Activated B cell treated with CpG ODN at 0.5 μM for 24 hours (primary cell): Measurements from ENCODE around the gene DTNBP1. TPM values are rescaled to one million over a fixed set of nuclear protein-coding genes. Genes with fewer than 3 reads are reported as not detected.

Source experiments
- ATAC-seq: fragments of 200-7000 bp; cut with Tn5 transposase; one replicate; pipeline ENCODE4 v1.10.0; 2021; ENCODE audit warnings: low read depth, mild to moderate bottlenecking, moderate library complexity
- CTCF ChIA-PET: fragments of 350-600 bp; sonication (Branson Sonifier 250); formaldehyde crosslinking; loops from one replicate; lab custom pipeline; 2021; ENCODE audit warnings: antibody characterized with exemption; lab: Charles Lee
- POLR2A ChIA-PET: fragments of 350-600 bp; sonication (Branson Sonifier 250); formaldehyde crosslinking; loops from one replicate; lab custom pipeline; 2021; ENCODE audit warnings: antibody characterized with exemption; lab: Charles Lee
- DNase-seq: peaks from one replicate; pipeline ENCODE4 v3.0.0; 2022
- H3K27ac Mint-ChIP-seq: one replicate; pipeline ENCODE4 v1.8.0; 2020; ENCODE audit warnings: mixed read lengths
- H3K27me3 Mint-ChIP-seq: one replicate; pipeline ENCODE4 v1.8.0; 2021; ENCODE audit warnings: mixed read lengths
- H3K36me3 Mint-ChIP-seq: one replicate; pipeline ENCODE4 v1.8.0; 2021; ENCODE audit warnings: low read depth, mixed read lengths
- H3K4me1 Mint-ChIP-seq: one replicate; pipeline ENCODE4 v1.8.0; 2021; ENCODE audit warnings: mixed read lengths
- H3K4me3 Mint-ChIP-seq: one replicate; pipeline ENCODE4 v1.8.0; 2020; ENCODE audit warnings: mild to moderate bottlenecking, mixed read lengths
- H3K9me3 Mint-ChIP-seq: one replicate; pipeline ENCODE4 v1.8.0; 2020; ENCODE audit warnings: mixed read lengths
- intact Hi-C: fragments of 100-400 bp; cut with micrococcal nuclease; formaldehyde crosslinking; loops from one replicate; pipeline ENCODE4 v1.15.1; 2024
- total RNA-seq: library from RNA; stranded (reverse); gene quantifications from 2 replicates; pipeline ENCODE4 v1.2.3, GENCODE V29; 2022
- TF ChIP-seq, protein P1 (sequence below): fragments of 200-600 bp; IDR thresholded peaks from one replicate; pipeline ENCODE4 v1.8.0; 2022; ENCODE audit warnings: antibody characterized with exemption, mild to moderate bottlenecking

The DTNBP1 gene
- total RNA-seq, 1 donor from 2014 or later = 50.3 TPM

DNA sequence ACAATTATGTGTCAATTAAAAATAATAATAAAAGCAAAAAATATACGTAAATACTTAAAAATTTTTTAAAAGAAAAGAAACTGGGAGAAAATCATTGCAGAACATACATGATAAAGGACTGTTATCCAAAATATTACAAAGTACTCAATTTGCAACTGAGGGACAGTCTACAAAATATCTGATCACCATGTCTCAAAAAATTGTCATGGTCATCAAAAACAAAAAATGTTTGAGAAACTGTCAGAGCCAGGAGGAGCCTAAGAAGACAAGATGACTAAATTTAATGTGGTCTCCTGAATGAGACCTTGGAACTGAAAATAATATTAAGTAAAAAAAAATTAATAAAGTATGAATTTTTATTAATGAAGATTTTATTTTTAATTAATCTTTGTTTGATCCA, 43.5 kb downstream of the DTNBP1 start:
- H3K27ac Mint-ChIP-seq = no peak overlapping the region
- ChIA-PET CTCF (no interaction called here), POLR2A (interaction anchor here (0.6 kb wide), 1 partner anchor 81 kb away, joined by 3 read pairs; no protein-coding TSS in a partner anchor)
- no peaks in the 10 kb centered on the region for H3K27me3 Mint-ChIP-seq
- no peak for ATAC-seq
- peaks cover 27% of the 10 kb centered on the region for H3K36me3 Mint-ChIP-seq
- no peak overlapping the region for H3K4me3 Mint-ChIP-seq
- TF ChIP-seq, protein P1, sequence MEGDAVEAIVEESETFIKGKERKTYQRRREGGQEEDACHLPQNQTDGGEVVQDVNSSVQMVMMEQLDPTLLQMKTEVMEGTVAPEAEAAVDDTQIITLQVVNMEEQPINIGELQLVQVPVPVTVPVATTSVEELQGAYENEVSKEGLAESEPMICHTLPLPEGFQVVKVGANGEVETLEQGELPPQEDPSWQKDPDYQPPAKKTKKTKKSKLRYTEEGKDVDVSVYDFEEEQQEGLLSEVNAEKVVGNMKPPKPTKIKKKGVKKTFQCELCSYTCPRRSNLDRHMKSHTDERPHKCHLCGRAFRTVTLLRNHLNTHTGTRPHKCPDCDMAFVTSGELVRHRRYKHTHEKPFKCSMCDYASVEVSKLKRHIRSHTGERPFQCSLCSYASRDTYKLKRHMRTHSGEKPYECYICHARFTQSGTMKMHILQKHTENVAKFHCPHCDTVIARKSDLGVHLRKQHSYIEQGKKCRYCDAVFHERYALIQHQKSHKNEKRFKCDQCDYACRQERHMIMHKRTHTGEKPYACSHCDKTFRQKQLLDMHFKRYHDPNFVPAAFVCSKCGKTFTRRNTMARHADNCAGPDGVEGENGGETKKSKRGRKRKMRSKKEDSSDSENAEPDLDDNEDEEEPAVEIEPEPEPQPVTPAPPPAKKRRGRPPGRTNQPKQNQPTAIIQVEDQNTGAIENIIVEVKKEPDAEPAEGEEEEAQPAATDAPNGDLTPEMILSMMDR = no peak
- H3K4me1 Mint-ChIP-seq = peaks cover 47% of the 10 kb centered on the region
- intact Hi-C loops = no loop called here
- DNase-seq = no peak
- H3K9me3 Mint-ChIP-seq = no peaks in the 10 kb centered on the region

DNA sequence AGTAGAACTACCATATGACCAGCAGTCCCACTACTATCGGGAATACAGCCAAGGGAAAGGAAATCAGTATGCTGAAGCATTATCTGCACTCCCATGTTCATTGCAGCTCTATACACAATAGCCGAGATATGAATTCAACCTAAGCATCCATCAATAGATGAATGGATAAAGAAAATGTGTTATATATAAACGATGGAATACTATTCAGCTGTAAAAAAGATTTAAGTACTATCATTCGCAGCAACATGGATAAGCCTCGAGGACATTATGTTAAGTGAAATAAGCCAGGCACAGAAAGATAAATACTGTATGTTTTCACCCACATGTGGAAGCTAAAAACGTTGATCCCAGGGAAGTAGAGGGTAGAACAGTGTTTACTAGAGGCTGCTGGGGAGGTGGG, 44.1 kb downstream of the DTNBP1 start:
- peaks cover 54% of the 10 kb centered on the region for H3K4me1 Mint-ChIP-seq
- no peaks in the 10 kb centered on the region for H3K9me3 Mint-ChIP-seq
- CTCF ChIA-PET = interaction anchor here (0.6 kb wide), 1 partner anchor 1340 kb away, joined by 3 read pairs; no protein-coding TSS in a partner anchor
- POLR2A ChIA-PET = no interaction called here
- H3K36me3 Mint-ChIP-seq = peaks cover 28% of the 10 kb centered on the region
- no peak for ATAC-seq
- TF ChIP-seq, protein P1 = no peak
- no peak overlapping the region for H3K27ac Mint-ChIP-seq
- no peaks in the 10 kb centered on the region for H3K27me3 Mint-ChIP-seq
- no peak overlapping the region for H3K4me3 Mint-ChIP-seq
- intact Hi-C loops = no loop called here
- DNase-seq = no peak

DNA sequence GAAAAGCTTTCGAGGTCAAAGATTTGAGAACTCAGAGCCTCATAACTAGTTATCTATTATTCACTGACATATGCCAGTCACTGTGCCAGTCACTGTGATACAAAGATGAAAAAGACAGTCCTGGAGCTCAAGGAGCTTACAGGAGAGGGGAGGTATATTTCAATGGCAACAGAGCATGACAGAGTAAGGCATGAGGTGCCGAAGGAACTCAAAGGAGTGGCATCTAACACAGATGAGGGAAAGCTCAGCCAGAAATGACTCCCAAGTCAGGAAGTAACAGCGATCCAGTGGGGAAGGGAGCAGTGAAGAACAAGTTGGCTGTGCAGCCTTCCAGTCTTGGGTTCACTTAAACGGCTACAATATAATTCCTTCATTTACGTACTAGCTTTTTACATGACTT, 46.6 kb downstream of the DTNBP1 start:
- peaks cover 40% of the 10 kb centered on the region for H3K36me3 Mint-ChIP-seq
- intact Hi-C loops = no loop called here
- POLR2A ChIA-PET = no interaction called here
- TF ChIP-seq, protein P1 = no peak
- peak overlapping the region; percentile 32 for H3K27ac Mint-ChIP-seq
- peaks cover 58% of the 10 kb centered on the region for H3K4me1 Mint-ChIP-seq
- H3K27me3 Mint-ChIP-seq = no peaks in the 10 kb centered on the region
- ATAC-seq = no peak
- DNase-seq = no peak
- CTCF ChIA-PET = no interaction called here
- H3K4me3 Mint-ChIP-seq = no peak overlapping the region
- no peaks in the 10 kb centered on the region for H3K9me3 Mint-ChIP-seq

GRCh38 chr6:15615802-15616201, 47.0 kb downstream of the DTNBP1 start:
- peaks cover 55% of the 10 kb centered on the region for H3K4me1 Mint-ChIP-seq

DNA sequence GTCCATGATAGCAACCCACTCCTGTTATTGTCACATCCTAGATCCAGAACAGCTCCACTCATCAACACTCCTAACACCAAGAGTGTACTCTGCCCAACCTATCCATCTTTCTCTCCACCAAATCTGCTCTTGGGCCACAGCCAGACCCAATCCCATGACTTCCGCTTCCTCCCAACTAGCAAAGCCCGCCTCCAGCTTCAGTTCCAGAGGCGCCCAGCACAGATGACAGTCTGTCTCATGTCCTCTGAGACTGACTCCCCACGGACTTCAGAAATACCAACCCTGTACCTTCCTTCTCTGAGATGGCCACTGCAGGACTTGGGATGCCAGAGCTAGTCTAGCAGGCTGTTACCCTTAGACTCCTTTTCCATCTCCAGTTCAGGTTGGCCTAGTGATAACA, 48.6 kb downstream of the DTNBP1 start:
- intact Hi-C loops = no loop called here
- Mint-ChIP-seq H3K36me3 (peaks cover 57% of the 10 kb centered on the region), H3K4me1 (peaks cover 55% of the 10 kb centered on the region), H3K9me3 (no peaks in the 10 kb centered on the region), H3K27ac (peak overlapping the region; percentile 72), H3K4me3 (no peak overlapping the region), H3K27me3 (no peaks in the 10 kb centered on the region)
- no peak for DNase-seq
- CTCF ChIA-PET = interaction anchor here (1.6 kb wide), 1 partner anchor 9 kb away, joined by 4 read pairs; no protein-coding TSS in a partner anchor
- POLR2A ChIA-PET = no interaction called here
- ATAC-seq = no peak
- TF ChIP-seq, protein P1 = no peak

More at GRCh38 chr6:15615802-15616201, 47.0 kb downstream of the DTNBP1 start:
- Mint-ChIP-seq H3K36me3 (peaks cover 41% of the 10 kb centered on the region), H3K4me3 (no peak overlapping the region), H3K27me3 (no peaks in the 10 kb centered on the region), H3K27ac (no peak overlapping the region), H3K9me3 (no peaks in the 10 kb centered on the region)
- intact Hi-C loops = no loop called here
- POLR2A ChIA-PET = no interaction called here
- TF ChIP-seq, protein P1 = no peak
- CTCF ChIA-PET = interaction anchor here (0.8 kb wide), 1 partner anchor 9 kb away, joined by 5 read pairs; no protein-coding TSS in a partner anchor
- ATAC-seq (peak; percentile 47), DNase-seq (no peak)
